Vagina (tissue), 2 donors: Measurements from ENCODE around the gene BMERB1.

Source experiments
- CTCF ChIP-seq, 3 experiments: fragments of 450-650 bp in 2 of 3; fragments of 200-600 bp in 1 of 3; sonication (generic) in 1 of 3; IDR thresholded peaks; one replicate each; pipeline ENCODE4 v1.5.1; 2017 to 2019; ENCODE audit warnings: antibody characterized with exemption in 3 of 3, mild to moderate bottlenecking in 2 of 3, moderate library complexity in 2 of 3
- POLR2A ChIP-seq, 2 donors: fragments of 450-650 bp; IDR thresholded peaks; one replicate each; pipeline ENCODE4 v1.6.1; 2017; ENCODE audit warnings: antibody characterized with exemption in 2 of 2, mild to moderate bottlenecking in 2 of 2, moderate library complexity in 2 of 2

GRCh38 chr16:15597822-15598647, 163.6 kb downstream of the BMERB1 start:
- no peak for TF ChIP-seq CTCF (IDR thresholded peaks at IDR 0.05)
- no peak for TF ChIP-seq POLR2A (IDR thresholded peaks at IDR 0.05)
